Panc1 (cell line): ENCODE measurements around the gene PPP3CB. TPM values are rescaled to one million over a fixed set of nuclear protein-coding genes. Genes with fewer than 3 reads are reported as not detected.

Experiments
- ATAC-seq: fragments of 200-7000 bp; cut with Tn5 transposase; 2 replicates; pipeline ENCODE4 v1.9.1; 2020; ENCODE audit warnings: mild to moderate bottlenecking, moderate library complexity
- BruUV-seq: library from RNA; stranded (reverse); fragments of 400-500 nt; replicated peaks from 2 replicates; lab custom pipeline; 2021; lab: Mats Ljungman, UMichigan
- CTCF ChIA-PET: fragments of 300-600 bp; sonication (Branson Sonifier 250); formaldehyde crosslinking; loops from one replicate; lab custom pipeline; 2022; ENCODE audit warnings: antibody characterized with exemption; lab: Charles Lee
- POLR2A ChIA-PET: fragments of 300-600 bp; sonication (Branson Sonifier 250); formaldehyde crosslinking; loops from one replicate; lab custom pipeline; 2022; ENCODE audit warnings: antibody characterized with exemption; lab: Charles Lee
- DNase-seq: peaks from one replicate; pipeline ENCODE4 v3.0.0-alpha.2; 2010; ENCODE audit warnings: low read depth, low spot score
- H3K27ac ChIP-seq: 2 replicates; pipeline ENCODE4 v1.5.1; 2011; ENCODE audit warnings: mild to moderate bottlenecking, low read length, inconsistent platforms
- H3K27me3 ChIP-seq: fragments of 200-500 bp; sonication (Bioruptor generic); 2 replicates; pipeline ENCODE4 v1.6.0; 2014; ENCODE audit warnings: low read length, inconsistent platforms; ENCODE audit not compliant: control insufficient read depth, insufficient read depth
- H3K36me3 ChIP-seq: fragments of 200-500 bp; sonication (Bioruptor generic); 2 replicates; pipeline ENCODE4 v1.5.1; 2014; ENCODE audit warnings: inconsistent platforms, mild to moderate bottlenecking, low read length, moderate library complexity; ENCODE audit not compliant: control insufficient read depth, insufficient read depth
- H3K4me1 ChIP-seq: 2 replicates; pipeline ENCODE4 v1.5.1; 2011; ENCODE audit warnings: inconsistent platforms, mild to moderate bottlenecking, low read length, moderate library complexity; ENCODE audit not compliant: control insufficient read depth, insufficient read depth
- H3K4me3 ChIP-seq, 2 experiments: 2 replicates each; pipeline ENCODE4 v1.5.1; 2011 to 2012; ENCODE audit warnings: low read depth in 2 of 2, low read length in 2 of 2, mild to moderate bottlenecking in 2 of 2, inconsistent platforms in 1 of 2, moderate library complexity in 1 of 2
- H3K9me3 ChIP-seq: fragments of 200-500 bp; sonication (Bioruptor generic); 2 replicates; pipeline ENCODE4 v1.5.1; 2014; ENCODE audit warnings: low read depth, mild to moderate bottlenecking, inconsistent platforms, low read length, moderate library complexity; ENCODE audit not compliant: control insufficient read depth, insufficient read depth
- POLR2AphosphoS5 ChIP-seq: IDR thresholded peaks from 2 replicates; pipeline ENCODE4 v1.6.1; 2012; ENCODE audit warnings: mild to moderate bottlenecking, low read depth, low read length, moderate library complexity
- REST ChIP-seq, 2 experiments: IDR thresholded peaks; 2 replicates each; pipeline ENCODE4 v1.6.1; 2011 to 2012; ENCODE audit warnings: low read depth in 2 of 2, control low read depth in 1 of 2, low read length in 1 of 2, mild to moderate bottlenecking in 1 of 2, moderate library complexity in 1 of 2; ENCODE audit not compliant: insufficient read depth in 1 of 2
- SIN3A ChIP-seq: IDR thresholded peaks from 2 replicates; pipeline ENCODE4 v1.6.1; 2012; ENCODE audit warnings: low read depth, mild to moderate bottlenecking, low read length, moderate library complexity, borderline replicate concordance; ENCODE audit not compliant: insufficient read depth
- TCF7L2 ChIP-seq: IDR thresholded peaks from 2 replicates; pipeline ENCODE4 v1.6.1; 2011; ENCODE audit warnings: mild to moderate bottlenecking, low read depth, low read length, inconsistent platforms
- in situ Hi-C: cut with HindIII; loops from 2 replicates; pipeline ENCODE4 v1.10.0; 2016; ENCODE audit warnings: low sequenced_read_pairs, low pct_unique_long_range_greater_than_20kb
- intact Hi-C: fragments of 100-400 bp; cut with micrococcal nuclease; formaldehyde crosslinking; loops from one replicate; pipeline ENCODE4 v1.10.0; 2022; ENCODE audit not compliant: unreplicated experiment
- total RNA-seq: library from RNA; stranded (reverse); gene quantifications from one replicate; pipeline ENCODE4 v1.2.1, GENCODE V29; 2021; ENCODE audit not compliant: unreplicated experiment
- TF ChIP-seq, protein P1 (sequence below): fragments of 450-650 bp; IDR thresholded peaks from 2 replicates; pipeline ENCODE4 v1.5.1; 2017; ENCODE audit warnings: mild to moderate bottlenecking

The PPP3CB gene
- total RNA-seq, 1 experiment from 2014 or later = 34.8 TPM

DNA sequence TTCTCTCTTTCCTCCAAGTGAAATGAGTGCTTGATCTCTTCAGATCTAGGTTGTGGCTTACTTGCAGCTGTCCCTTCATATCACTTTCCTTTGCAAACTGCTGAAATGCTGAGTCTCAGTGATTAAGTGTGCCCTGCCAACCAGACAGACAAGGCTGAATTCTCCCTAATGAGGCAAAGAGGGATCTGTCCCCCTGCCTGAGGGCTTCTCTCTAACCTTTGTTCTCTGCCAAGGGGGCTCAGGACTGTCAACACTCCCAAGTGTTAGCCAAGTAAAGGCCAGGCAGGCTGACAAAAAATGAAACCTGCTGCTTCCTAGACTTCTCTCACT, 62.3 kb downstream of the PPP3CB start, which contains the start of gene MSS51:
Gene MSS51 (minus strand): TSS at position 24 of the 330 bp plus-strand sequence. CDS start 5,277 bp downstream, outside the sequence.
- in situ Hi-C loops = no loop called here
- ChIA-PET POLR2A (interaction anchor here (0.6 kb wide), 1 partner anchor 22 kb away, joined by 5 read pairs; no protein-coding TSS in a partner anchor), CTCF (no interaction called here)
- H3K27ac ChIP-seq = no peak within 1 kb of the TSS
- no peaks in the 10 kb centered on the region for H3K9me3 ChIP-seq
- no peaks in the 10 kb centered on the region for H3K4me1 ChIP-seq
- TF ChIP-seq, protein P1, sequence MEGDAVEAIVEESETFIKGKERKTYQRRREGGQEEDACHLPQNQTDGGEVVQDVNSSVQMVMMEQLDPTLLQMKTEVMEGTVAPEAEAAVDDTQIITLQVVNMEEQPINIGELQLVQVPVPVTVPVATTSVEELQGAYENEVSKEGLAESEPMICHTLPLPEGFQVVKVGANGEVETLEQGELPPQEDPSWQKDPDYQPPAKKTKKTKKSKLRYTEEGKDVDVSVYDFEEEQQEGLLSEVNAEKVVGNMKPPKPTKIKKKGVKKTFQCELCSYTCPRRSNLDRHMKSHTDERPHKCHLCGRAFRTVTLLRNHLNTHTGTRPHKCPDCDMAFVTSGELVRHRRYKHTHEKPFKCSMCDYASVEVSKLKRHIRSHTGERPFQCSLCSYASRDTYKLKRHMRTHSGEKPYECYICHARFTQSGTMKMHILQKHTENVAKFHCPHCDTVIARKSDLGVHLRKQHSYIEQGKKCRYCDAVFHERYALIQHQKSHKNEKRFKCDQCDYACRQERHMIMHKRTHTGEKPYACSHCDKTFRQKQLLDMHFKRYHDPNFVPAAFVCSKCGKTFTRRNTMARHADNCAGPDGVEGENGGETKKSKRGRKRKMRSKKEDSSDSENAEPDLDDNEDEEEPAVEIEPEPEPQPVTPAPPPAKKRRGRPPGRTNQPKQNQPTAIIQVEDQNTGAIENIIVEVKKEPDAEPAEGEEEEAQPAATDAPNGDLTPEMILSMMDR = no peak
- no peak for TF ChIP-seq SIN3A
- no peak for TF ChIP-seq TCF7L2
- no peak for TF ChIP-seq POLR2AphosphoS5
- no peak for TF ChIP-seq REST (IDR thresholded peaks at IDR 0.05; ENCODE audit: insufficient read depth in 1 of 2, low read depth in 2 of 2, low read length in 1 of 2)
- H3K4me3 ChIP-seq = no peak within 1 kb of the TSS
- H3K36me3 ChIP-seq = no peaks in the 10 kb centered on the region
- DNase-seq (no peak), ATAC-seq (no peak)
- no TSS peak for BruUV-seq
- intact Hi-C loops = no loop called here
- no peaks in the 10 kb centered on the region for H3K27me3 ChIP-seq

GRCh38 chr10:73432646-73433537, 62.9 kb downstream of the PPP3CB start:
- no peaks in the 10 kb centered on the region for H3K4me1 ChIP-seq
- H3K27ac ChIP-seq = no peak overlapping the region
- DNase-seq (no peak), ATAC-seq (no peak)
- BruUV-seq = no TSS peak
- ChIA-PET CTCF (no interaction called here), POLR2A (interaction anchor here (0.5 to 0.6 kb wide), 2 partner anchors 21 to 25 kb away, joined by 5 to 8 read pairs; no protein-coding TSS in a partner anchor)
- no peaks in the 10 kb centered on the region for H3K36me3 ChIP-seq
- no peaks in the 10 kb centered on the region for H3K27me3 ChIP-seq
- in situ Hi-C loops (no loop called here), intact Hi-C loops (no loop called here)
- no peak for TF ChIP-seq TCF7L2
- TF ChIP-seq SIN3A = no peak
- TF ChIP-seq POLR2AphosphoS5 = no peak
- TF ChIP-seq REST (IDR thresholded peaks at IDR 0.05; ENCODE audit: insufficient read depth in 1 of 2, low read depth in 2 of 2, low read length in 1 of 2) = no peak
- TF ChIP-seq, protein P1 = no peak
- H3K4me3 ChIP-seq = no peak overlapping the region
- no peaks in the 10 kb centered on the region for H3K9me3 ChIP-seq
